ENCODE results near the gene GMDS. TPM values are rescaled to one million over a fixed set of nuclear protein-coding genes. Genes with fewer than 3 reads are reported as not detected.

Gene GMDS
- total RNA-seq, 1 experiment from 2014 or later: 27.6 TPM

DNA sequence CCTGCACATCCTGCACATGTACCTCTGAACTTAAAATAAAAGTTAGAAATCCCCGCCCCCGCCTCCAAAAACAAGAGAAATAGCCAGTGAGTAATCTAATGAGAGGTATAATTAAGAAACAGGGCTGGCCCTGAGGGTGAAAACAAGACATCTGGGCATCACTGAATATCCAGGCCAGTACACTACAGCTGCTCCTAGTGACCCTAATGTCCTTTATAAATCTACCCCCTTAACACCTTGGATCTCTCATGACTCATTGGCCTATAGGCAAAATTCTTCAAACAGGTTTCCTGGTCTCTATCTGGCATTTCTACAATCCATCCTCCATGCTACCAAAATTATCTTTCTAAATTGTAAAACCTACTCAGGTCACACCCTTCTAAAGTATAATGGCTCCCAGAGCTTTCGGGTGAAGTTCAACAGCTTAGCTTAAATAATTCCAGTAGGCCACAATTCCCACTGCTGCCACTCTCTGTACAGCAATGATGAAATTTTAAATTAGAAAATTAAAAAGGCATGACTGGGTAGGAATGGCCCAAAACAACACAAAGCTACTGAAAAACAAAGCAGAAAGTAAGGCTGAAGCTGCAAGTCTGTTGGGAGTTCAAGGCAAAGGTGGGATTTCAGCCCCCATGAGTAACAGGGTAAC is 260.9 kb downstream of the GMDS start:
- no peaks in the 10 kb centered on the region for H3K9me3 ChIP-seq (ENCODE audit: control insufficient read depth, low read depth, low read length)
- no peak for DNase-seq
- no peak overlapping the region for H3K4me2 ChIP-seq (ENCODE audit: insufficient read depth, insufficient read length, low read length)
- H2BK12ac ChIP-seq (ENCODE audit: insufficient read length, low read depth, low read length): no peak overlapping the region
- H3K14ac ChIP-seq (ENCODE audit: insufficient read depth, low read length): no peak overlapping the region
- no peak overlapping the region for H2BK20ac ChIP-seq (ENCODE audit: low read depth, low read length, poor library complexity, severe bottlenecking)
- H4K20me1 ChIP-seq (ENCODE audit: control insufficient read depth, insufficient read depth, insufficient read length): no peaks in the 10 kb centered on the region
- H3K56ac ChIP-seq (ENCODE audit: insufficient read length, low read depth, low read length): no peak overlapping the region
- no peaks in the 10 kb centered on the region for H3K27me3 Mint-ChIP-seq (ENCODE audit: low read depth)
- H3K79me1 ChIP-seq (ENCODE audit: insufficient read depth, low read depth, low read length, poor library complexity, severe bottlenecking): no peaks in the 10 kb centered on the region
- H3K79me2 ChIP-seq (ENCODE audit: insufficient read depth, low read length): no peaks in the 10 kb centered on the region
- no peak overlapping the region for H3K27ac Mint-ChIP-seq
- no peak overlapping the region for H4K91ac ChIP-seq (ENCODE audit: insufficient read length, low read depth, low read length)
- no peak overlapping the region for H2BK5ac ChIP-seq (ENCODE audit: insufficient read length, low read length)
- no peak overlapping the region for H2BK15ac ChIP-seq (ENCODE audit: low read depth, low read length)
- H3K23ac ChIP-seq (ENCODE audit: insufficient read length, low read depth, low read length): no peak overlapping the region
- no peak overlapping the region for H3K4me3 Mint-ChIP-seq
- no peak overlapping the region for H3K9ac ChIP-seq (ENCODE audit: extremely low read depth, insufficient read length, low read length)
- whole genome bisulfite sequencing (ENCODE audit: extremely low coverage, insufficient read length, low lambda C conversion rate): no CpG with 5 or more reads among the region's 3 CpGs
- H2AFZ ChIP-seq (ENCODE audit: low read length): no peak overlapping the region
- no peaks in the 10 kb centered on the region for H3K27me3 ChIP-seq (ENCODE audit: insufficient read depth, low read length)
- no peak overlapping the region for H4K5ac ChIP-seq (ENCODE audit: insufficient read length, low read depth, low read length)
- peaks cover 14 to 34% (median 21%) of the 10 kb centered on the region in 3 experiments for H3K36me3 Mint-ChIP-seq (ENCODE audit: insufficient read depth in 1 of 3, low read depth in 3 of 3)
- no peaks in the 10 kb centered on the region for H3K23me2 ChIP-seq (ENCODE audit: insufficient read length, low read depth, low read length, poor library complexity, severe bottlenecking)
- peaks cover 5 to 6% of the 10 kb centered on the region in 2 experiments for H3K4me1 Mint-ChIP-seq
- H3K4ac ChIP-seq (ENCODE audit: low read depth, low read length): no peak overlapping the region
- no peak overlapping the region for H3T11ph ChIP-seq (ENCODE audit: low read length)
- no peak overlapping the region for H3K18ac ChIP-seq (ENCODE audit: insufficient read length, low read depth, low read length)
- 0 out of 2 replicates have a peak, but pooled peaks cover 3% of the 10 kb centered on the region for H3K4me1 ChIP-seq (ENCODE audit: insufficient read depth, low read length)
- TF ChIP-seq, protein P1, sequence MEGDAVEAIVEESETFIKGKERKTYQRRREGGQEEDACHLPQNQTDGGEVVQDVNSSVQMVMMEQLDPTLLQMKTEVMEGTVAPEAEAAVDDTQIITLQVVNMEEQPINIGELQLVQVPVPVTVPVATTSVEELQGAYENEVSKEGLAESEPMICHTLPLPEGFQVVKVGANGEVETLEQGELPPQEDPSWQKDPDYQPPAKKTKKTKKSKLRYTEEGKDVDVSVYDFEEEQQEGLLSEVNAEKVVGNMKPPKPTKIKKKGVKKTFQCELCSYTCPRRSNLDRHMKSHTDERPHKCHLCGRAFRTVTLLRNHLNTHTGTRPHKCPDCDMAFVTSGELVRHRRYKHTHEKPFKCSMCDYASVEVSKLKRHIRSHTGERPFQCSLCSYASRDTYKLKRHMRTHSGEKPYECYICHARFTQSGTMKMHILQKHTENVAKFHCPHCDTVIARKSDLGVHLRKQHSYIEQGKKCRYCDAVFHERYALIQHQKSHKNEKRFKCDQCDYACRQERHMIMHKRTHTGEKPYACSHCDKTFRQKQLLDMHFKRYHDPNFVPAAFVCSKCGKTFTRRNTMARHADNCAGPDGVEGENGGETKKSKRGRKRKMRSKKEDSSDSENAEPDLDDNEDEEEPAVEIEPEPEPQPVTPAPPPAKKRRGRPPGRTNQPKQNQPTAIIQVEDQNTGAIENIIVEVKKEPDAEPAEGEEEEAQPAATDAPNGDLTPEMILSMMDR (conservative IDR thresholded peaks at IDR 0.05): no peak
- no peak overlapping the region for H3K27ac ChIP-seq (ENCODE audit: insufficient read length, low read depth, low read length)
- H3K9me3 Mint-ChIP-seq: peaks cover 38 to 45% of the 10 kb centered on the region in 2 experiments
- H4K8ac ChIP-seq (replicated peaks; ENCODE audit: insufficient read length, low read depth, low read length): no peak overlapping the region
- no peak overlapping the region for H2AK5ac ChIP-seq (ENCODE audit: insufficient read length, low read length)
- H2BK120ac ChIP-seq (ENCODE audit: low read depth, low read length, poor library complexity, severe bottlenecking): no peak overlapping the region
